ENCODE data around the gene EML5. TPM values are rescaled to one million over a fixed set of nuclear protein-coding genes. Genes with fewer than 3 reads are reported as not detected.
"Not testable (repeated sequence)": the region's sequence is repeated elsewhere in the genome, so short reads cannot be mapped to it uniquely, and the experiment has no call there.

Gene EML5
- 0.54 TPM for total RNA-seq

GRCh38 chr14:88792473-88793258, at the start of gene EML5:
EML5 (minus strand) TSS chr14:88792953; CDS start chr14:88792503, 450 bp downstream.
- peak; percentile 69 to 85 (median 84) for DNase-seq (ENCODE audit: low read depth in 2 of 3, low spot score in 2 of 3)

GRCh38 chr14:88842414-88842813, 49.7 kb upstream of the EML5 start:
- no peak for DNase-seq (ENCODE audit: low read depth in 2 of 3, low spot score in 2 of 3)

GRCh38 chr14:88841741-88842140, 49.0 kb upstream of the EML5 start:
- DNase-seq (ENCODE audit: low read depth in 2 of 3, low spot score in 2 of 3): no peak

GRCh38 chr14:88840926-88841325, 48.2 kb upstream of the EML5 start:
- DNase-seq (ENCODE audit: low read depth in 2 of 3, low spot score in 2 of 3): no peak

- no peak for DNase-seq (ENCODE audit: low read depth in 2 of 3, low spot score in 2 of 3)
These were observed 45.3 kb upstream of the EML5 start for GRCh38 chr14:88838015-88838414.

- no peak for DNase-seq (ENCODE audit: low read depth in 2 of 3, low spot score in 2 of 3)
These were observed 44.7 kb upstream of the EML5 start for GRCh38 chr14:88837495-88837894.

GRCh38 chr14:88835661-88836060, 42.9 kb upstream of the EML5 start:
- no peak for DNase-seq (ENCODE audit: low read depth in 2 of 3, low spot score in 2 of 3)

- no peak for DNase-seq (ENCODE audit: low read depth in 2 of 3, low spot score in 2 of 3)
These were observed 42.2 kb upstream of the EML5 start for GRCh38 chr14:88834883-88835431.

GRCh38 chr14:88831284-88831683, 38.5 kb upstream of the EML5 start:
- no peak for DNase-seq (ENCODE audit: low read depth in 2 of 3, low spot score in 2 of 3)

GRCh38 chr14:88829685-88830302, 37.0 kb upstream of the EML5 start:
- peak in 1 of 3 donors; percentile 13 for DNase-seq (ENCODE audit: low read depth in 2 of 3, low spot score in 2 of 3)

GRCh38 chr14:88829188-88829587, 36.4 kb upstream of the EML5 start:
- DNase-seq (ENCODE audit: low read depth in 2 of 3, low spot score in 2 of 3): peak in 2 of 3 donors; percentile 5 to 21

GRCh38 chr14:88825503-88825902, 32.8 kb upstream of the EML5 start:
- DNase-seq (ENCODE audit: low read depth in 2 of 3, low spot score in 2 of 3): no peak

- DNase-seq (ENCODE audit: low read depth in 2 of 3, low spot score in 2 of 3): peak in 2 of 3 donors; percentile 9 to 15
These were observed 32.3 kb upstream of the EML5 start for GRCh38 chr14:88825078-88825458.

- peak; percentile 69 to 92 (median 89) for DNase-seq (ENCODE audit: low read depth in 2 of 3, low spot score in 2 of 3)
These were observed 31.7 kb upstream of the EML5 start, which contains the start of gene TTC8 for GRCh38 chr14:88824314-88825077. TTC8 (plus strand) TSS chr14:88824651; CDS start chr14:88824708, 57 bp downstream.

GRCh38 chr14:88823968-88824313, 31.2 kb upstream of the EML5 start:
- no peak for DNase-seq (ENCODE audit: low read depth in 2 of 3, low spot score in 2 of 3)

GRCh38 chr14:88821888-88822287, 29.1 kb upstream of the EML5 start:
- no peak for DNase-seq (ENCODE audit: low read depth in 2 of 3, low spot score in 2 of 3)

GRCh38 chr14:88821378-88821777, 28.6 kb upstream of the EML5 start:
- no peak for DNase-seq (ENCODE audit: low read depth in 2 of 3, low spot score in 2 of 3)

GRCh38 chr14:88819674-88820073, 26.9 kb upstream of the EML5 start:
- not testable (repeated sequence) for DNase-seq (ENCODE audit: low read depth in 2 of 3, low spot score in 2 of 3)

- no peak for DNase-seq (ENCODE audit: low read depth in 2 of 3, low spot score in 2 of 3)
These were observed 25.3 kb upstream of the EML5 start for GRCh38 chr14:88818018-88818417.

- no peak for DNase-seq (ENCODE audit: low read depth in 2 of 3, low spot score in 2 of 3)
These were observed 23.2 kb upstream of the EML5 start for GRCh38 chr14:88815980-88816379.

- DNase-seq (ENCODE audit: low read depth in 2 of 3, low spot score in 2 of 3): no peak
These were observed 15.6 kb upstream of the EML5 start for GRCh38 chr14:88808359-88808758.
